Kidney epithelial cell (primary cell): ENCODE measurements around the gene CCDC201. TPM values are rescaled to one million over a fixed set of nuclear protein-coding genes. Genes with fewer than 3 reads are reported as not detected.
A peak's percentile ranks its signal among the peaks of the same experiment; 100 is the strongest.

ENCODE experiments used
- DNase-seq: peaks from one replicate; pipeline ENCODE4 v3.0.0-alpha.2; 2010; ENCODE audit warnings: low read depth
- H3K27me3 ChIP-seq: 2 replicates; pipeline ENCODE4 v1.6.0; 2011; ENCODE audit warnings: low read length; ENCODE audit not compliant: control insufficient read depth, insufficient read depth
- H3K36me3 ChIP-seq: 2 replicates; pipeline ENCODE4 v1.5.1; 2011; ENCODE audit warnings: low read length; ENCODE audit not compliant: control insufficient read depth, insufficient read depth
- H3K4me3 ChIP-seq: 2 replicates; pipeline ENCODE4 v1.5.1; 2011; ENCODE audit warnings: low read depth, mild to moderate bottlenecking, control low read depth, low read length
- total RNA-seq: library from RNA; depleted of rRNA; stranded (reverse); fragments of >200 nt; gene quantifications from 2 replicates; pipeline ENCODE4 v1.2.3, GENCODE V29; 2015
- TF ChIP-seq, protein P1 (sequence below): IDR thresholded peaks from 2 replicates; pipeline ENCODE4 v1.5.1; 2011; ENCODE audit warnings: mild to moderate bottlenecking, moderate library complexity, low read length, control low read depth, inconsistent platforms; ENCODE audit not compliant: insufficient read depth, poor library complexity, severe bottlenecking

The CCDC201 gene
- total RNA-seq, 1 donor from 2014 or later: not detected

DNA sequence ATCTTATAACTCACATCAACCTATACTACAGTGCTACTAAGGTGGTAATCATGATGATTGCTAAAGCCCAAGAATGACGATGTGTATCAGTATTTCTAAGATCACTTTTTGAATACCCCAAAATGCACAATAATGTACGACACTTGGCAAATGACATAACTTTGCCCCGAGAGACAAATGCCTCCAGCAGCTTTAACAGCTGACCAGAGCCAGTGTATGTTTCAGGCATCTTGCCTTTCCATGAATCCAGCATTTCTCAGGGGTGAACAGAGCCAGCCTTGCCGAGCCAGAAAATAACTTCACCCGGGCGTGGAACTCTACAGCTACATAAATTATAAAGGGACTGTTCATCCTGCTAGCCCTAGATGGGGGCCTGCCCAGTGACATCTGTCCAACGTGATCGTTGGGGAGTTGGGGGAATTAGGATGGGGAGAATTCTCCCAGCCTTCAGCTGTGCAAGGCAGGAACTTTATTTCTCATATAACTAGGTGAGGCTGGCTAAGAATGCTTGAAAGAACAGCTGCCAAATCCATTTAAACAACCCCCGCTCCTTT is 46.4 kb upstream of the CCDC201 start:
- Histone ChIP-seq H3K36me3 (no peaks in the 10 kb centered on the region), H3K4me3 (peak overlapping the region; percentile 46), H3K27me3 (peaks cover 16% of the 10 kb centered on the region)
- TF ChIP-seq, protein P1, sequence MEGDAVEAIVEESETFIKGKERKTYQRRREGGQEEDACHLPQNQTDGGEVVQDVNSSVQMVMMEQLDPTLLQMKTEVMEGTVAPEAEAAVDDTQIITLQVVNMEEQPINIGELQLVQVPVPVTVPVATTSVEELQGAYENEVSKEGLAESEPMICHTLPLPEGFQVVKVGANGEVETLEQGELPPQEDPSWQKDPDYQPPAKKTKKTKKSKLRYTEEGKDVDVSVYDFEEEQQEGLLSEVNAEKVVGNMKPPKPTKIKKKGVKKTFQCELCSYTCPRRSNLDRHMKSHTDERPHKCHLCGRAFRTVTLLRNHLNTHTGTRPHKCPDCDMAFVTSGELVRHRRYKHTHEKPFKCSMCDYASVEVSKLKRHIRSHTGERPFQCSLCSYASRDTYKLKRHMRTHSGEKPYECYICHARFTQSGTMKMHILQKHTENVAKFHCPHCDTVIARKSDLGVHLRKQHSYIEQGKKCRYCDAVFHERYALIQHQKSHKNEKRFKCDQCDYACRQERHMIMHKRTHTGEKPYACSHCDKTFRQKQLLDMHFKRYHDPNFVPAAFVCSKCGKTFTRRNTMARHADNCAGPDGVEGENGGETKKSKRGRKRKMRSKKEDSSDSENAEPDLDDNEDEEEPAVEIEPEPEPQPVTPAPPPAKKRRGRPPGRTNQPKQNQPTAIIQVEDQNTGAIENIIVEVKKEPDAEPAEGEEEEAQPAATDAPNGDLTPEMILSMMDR: no peak
- no peak for DNase-seq

DNA sequence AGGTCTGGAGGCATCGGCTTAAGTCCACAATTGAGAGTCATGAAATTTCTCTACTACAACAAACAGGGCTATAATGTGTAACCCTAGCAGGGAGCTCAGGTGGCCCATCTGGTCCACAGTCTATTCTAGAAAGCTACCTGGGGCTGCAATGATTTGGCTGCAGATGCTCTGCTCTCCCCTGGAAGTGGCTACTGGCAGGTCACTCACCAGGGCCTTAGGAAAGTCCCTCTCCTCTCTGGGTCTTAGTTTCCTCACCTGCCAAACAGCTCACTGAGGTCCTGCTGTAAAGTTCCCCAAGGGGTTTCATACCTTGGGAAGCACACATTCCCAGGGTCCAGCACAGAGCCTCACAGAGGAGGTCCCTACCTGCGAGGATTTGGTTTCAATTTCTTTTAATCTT is 45.7 kb upstream of the CCDC201 start:
- Histone ChIP-seq H3K4me3 (no peak overlapping the region), H3K36me3 (no peaks in the 10 kb centered on the region), H3K27me3 (peaks cover 16% of the 10 kb centered on the region)
- DNase-seq: no peak
- TF ChIP-seq, protein P1: no peak

DNA sequence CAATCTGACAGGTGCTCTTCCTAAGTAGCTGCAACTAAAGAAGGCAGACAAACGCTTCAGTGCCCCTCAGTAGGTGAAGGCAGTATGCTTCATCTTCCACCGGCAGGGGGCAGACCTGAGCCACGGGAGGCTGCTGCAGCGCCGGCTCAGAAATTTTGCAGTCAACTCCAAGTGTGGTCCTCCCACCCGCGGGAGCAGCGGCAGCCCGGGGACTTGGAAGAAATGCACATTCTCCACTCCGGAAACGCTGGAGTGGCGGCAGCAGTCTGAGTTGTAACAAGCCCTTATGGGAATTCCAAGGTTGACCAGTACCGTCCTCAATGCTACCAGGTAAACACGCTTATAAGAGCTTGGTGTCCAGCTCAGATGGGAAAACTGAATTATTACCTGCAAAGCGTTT is 44.8 kb upstream of the CCDC201 start:
- no peak for DNase-seq
- Histone ChIP-seq H3K36me3 (no peaks in the 10 kb centered on the region), H3K27me3 (peaks cover 16% of the 10 kb centered on the region), H3K4me3 (no peak overlapping the region)
- TF ChIP-seq, protein P1: peak; percentile 94

DNA sequence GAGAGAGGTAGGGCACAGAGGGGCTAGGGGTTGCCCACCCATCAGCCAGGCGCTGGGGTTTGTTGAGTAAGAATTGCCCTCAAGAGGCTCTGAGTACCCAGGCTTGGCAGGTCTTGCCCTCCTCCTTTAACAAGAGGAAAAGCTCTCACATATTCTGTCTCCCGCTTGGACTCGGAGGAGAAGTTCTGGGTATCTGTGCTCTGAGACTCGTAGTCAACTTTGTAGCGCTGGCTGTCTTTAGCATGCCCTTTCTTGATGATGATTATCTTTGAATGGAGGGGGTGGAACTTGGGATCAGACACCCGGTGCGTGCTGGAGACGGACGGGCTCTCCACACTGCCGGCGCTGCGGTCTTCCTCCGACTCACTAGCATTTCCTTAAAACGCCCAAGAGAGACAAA is 44.2 kb upstream of the CCDC201 start:
- Histone ChIP-seq H3K36me3 (no peaks in the 10 kb centered on the region), H3K4me3 (no peak overlapping the region), H3K27me3 (peaks cover 16% of the 10 kb centered on the region)
- no peak for DNase-seq
- TF ChIP-seq, protein P1: no peak

DNA sequence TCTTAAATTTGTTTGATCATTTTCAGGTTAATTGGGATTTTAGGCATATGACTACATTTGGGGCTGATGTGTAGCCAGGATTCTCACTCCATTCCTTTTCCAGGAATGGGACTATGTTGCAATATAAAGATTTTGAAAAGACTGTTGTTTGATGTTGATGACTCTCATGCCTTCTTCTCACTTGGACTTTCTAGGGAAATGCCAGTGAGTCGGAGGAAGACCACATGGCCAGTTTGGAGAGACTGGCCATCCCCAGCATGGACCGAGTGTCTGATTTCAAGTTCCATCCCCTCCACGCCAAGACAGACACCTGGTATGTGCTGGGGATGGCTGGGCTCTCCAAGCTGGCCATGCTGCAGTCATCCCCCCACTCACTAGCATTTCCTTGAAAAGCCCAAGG is 42.7 kb upstream of the CCDC201 start:
- Histone ChIP-seq H3K4me3 (no peak overlapping the region), H3K27me3 (peaks cover 16% of the 10 kb centered on the region), H3K36me3 (no peaks in the 10 kb centered on the region)
- TF ChIP-seq, protein P1: no peak
- DNase-seq: no peak

DNA sequence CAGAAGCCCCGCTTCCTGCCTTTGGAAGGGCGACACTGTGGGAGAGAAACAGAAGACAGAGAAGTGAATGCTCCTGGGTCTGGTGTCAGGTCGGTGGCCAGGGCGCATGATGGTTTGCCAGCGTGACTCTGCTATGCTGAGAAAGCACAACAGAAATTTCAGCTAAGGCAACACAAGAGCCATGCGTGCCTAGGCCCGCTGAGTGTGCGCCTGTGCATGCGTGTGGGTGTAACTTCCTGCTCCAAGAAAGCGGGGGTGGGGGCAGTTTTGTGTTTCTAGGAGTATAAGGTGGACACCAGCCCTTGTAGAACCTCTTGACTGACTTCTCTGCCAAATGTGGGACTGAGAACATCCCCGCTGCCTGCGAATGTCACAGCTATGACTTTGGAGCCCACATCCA is 42.0 kb upstream of the CCDC201 start:
- TF ChIP-seq, protein P1: no peak
- H3K27me3 ChIP-seq: peaks cover 10% of the 10 kb centered on the region
- H3K36me3 ChIP-seq: no peaks in the 10 kb centered on the region
- no peak overlapping the region for H3K4me3 ChIP-seq
- no peak for DNase-seq
